Panc1 (cell line): ENCODE results near the gene RIPOR2. TPM values are rescaled to one million over a fixed set of nuclear protein-coding genes. Genes with fewer than 3 reads are reported as not detected.

ENCODE experiments used
- ATAC-seq: fragments of 200-7000 bp; cut with Tn5 transposase; 2 replicates; pipeline ENCODE4 v1.9.1; 2020; ENCODE audit warnings: mild to moderate bottlenecking, moderate library complexity
- BruUV-seq: library from RNA; stranded (reverse); fragments of 400-500 nt; replicated peaks from 2 replicates; lab custom pipeline; 2021; lab: Mats Ljungman, UMichigan
- CTCF ChIA-PET: fragments of 300-600 bp; sonication (Branson Sonifier 250); formaldehyde crosslinking; loops from one replicate; lab custom pipeline; 2022; ENCODE audit warnings: antibody characterized with exemption; lab: Charles Lee
- POLR2A ChIA-PET: fragments of 300-600 bp; sonication (Branson Sonifier 250); formaldehyde crosslinking; loops from one replicate; lab custom pipeline; 2022; ENCODE audit warnings: antibody characterized with exemption; lab: Charles Lee
- DNase-seq: peaks from one replicate; pipeline ENCODE4 v3.0.0-alpha.2; 2010; ENCODE audit warnings: low read depth, low spot score
- H3K27ac ChIP-seq: 2 replicates; pipeline ENCODE4 v1.5.1; 2011; ENCODE audit warnings: mild to moderate bottlenecking, low read length, inconsistent platforms
- H3K27me3 ChIP-seq: fragments of 200-500 bp; sonication (Bioruptor generic); 2 replicates; pipeline ENCODE4 v1.6.0; 2014; ENCODE audit warnings: low read length, inconsistent platforms; ENCODE audit not compliant: control insufficient read depth, insufficient read depth
- H3K36me3 ChIP-seq: fragments of 200-500 bp; sonication (Bioruptor generic); 2 replicates; pipeline ENCODE4 v1.5.1; 2014; ENCODE audit warnings: inconsistent platforms, mild to moderate bottlenecking, low read length, moderate library complexity; ENCODE audit not compliant: control insufficient read depth, insufficient read depth
- H3K4me1 ChIP-seq: 2 replicates; pipeline ENCODE4 v1.5.1; 2011; ENCODE audit warnings: inconsistent platforms, mild to moderate bottlenecking, low read length, moderate library complexity; ENCODE audit not compliant: control insufficient read depth, insufficient read depth
- H3K4me3 ChIP-seq, 2 experiments: 2 replicates each; pipeline ENCODE4 v1.5.1; 2011 to 2012; ENCODE audit warnings: low read depth in 2 of 2, low read length in 2 of 2, mild to moderate bottlenecking in 2 of 2, inconsistent platforms in 1 of 2, moderate library complexity in 1 of 2
- H3K9me3 ChIP-seq: fragments of 200-500 bp; sonication (Bioruptor generic); 2 replicates; pipeline ENCODE4 v1.5.1; 2014; ENCODE audit warnings: low read depth, mild to moderate bottlenecking, inconsistent platforms, low read length, moderate library complexity; ENCODE audit not compliant: control insufficient read depth, insufficient read depth
- CTCF ChIP-seq: fragments of 450-650 bp; IDR thresholded peaks from 2 replicates; pipeline ENCODE4 v1.5.1; 2017; ENCODE audit warnings: mild to moderate bottlenecking
- POLR2AphosphoS5 ChIP-seq: IDR thresholded peaks from 2 replicates; pipeline ENCODE4 v1.6.1; 2012; ENCODE audit warnings: mild to moderate bottlenecking, low read depth, low read length, moderate library complexity
- SIN3A ChIP-seq: IDR thresholded peaks from 2 replicates; pipeline ENCODE4 v1.6.1; 2012; ENCODE audit warnings: low read depth, mild to moderate bottlenecking, low read length, moderate library complexity, borderline replicate concordance; ENCODE audit not compliant: insufficient read depth
- TCF7L2 ChIP-seq: IDR thresholded peaks from 2 replicates; pipeline ENCODE4 v1.6.1; 2011; ENCODE audit warnings: mild to moderate bottlenecking, low read depth, low read length, inconsistent platforms
- in situ Hi-C: cut with HindIII; loops from 2 replicates; pipeline ENCODE4 v1.10.0; 2016; ENCODE audit warnings: low sequenced_read_pairs, low pct_unique_long_range_greater_than_20kb
- intact Hi-C: fragments of 100-400 bp; cut with micrococcal nuclease; formaldehyde crosslinking; loops from one replicate; pipeline ENCODE4 v1.10.0; 2022; ENCODE audit not compliant: unreplicated experiment
- total RNA-seq: library from RNA; stranded (reverse); gene quantifications from one replicate; pipeline ENCODE4 v1.2.1, GENCODE V29; 2021; ENCODE audit not compliant: unreplicated experiment
- TF ChIP-seq, protein P1 (sequence below), 2 experiments: IDR thresholded peaks; 2 replicates each; pipeline ENCODE4 v1.6.1; 2011 to 2012; ENCODE audit warnings: low read depth in 2 of 2, control low read depth in 1 of 2, low read length in 1 of 2, mild to moderate bottlenecking in 1 of 2, moderate library complexity in 1 of 2; ENCODE audit not compliant: insufficient read depth in 1 of 2

The RIPOR2 gene
- total RNA-seq, 1 experiment from 2014 or later = 0.54 TPM

DNA sequence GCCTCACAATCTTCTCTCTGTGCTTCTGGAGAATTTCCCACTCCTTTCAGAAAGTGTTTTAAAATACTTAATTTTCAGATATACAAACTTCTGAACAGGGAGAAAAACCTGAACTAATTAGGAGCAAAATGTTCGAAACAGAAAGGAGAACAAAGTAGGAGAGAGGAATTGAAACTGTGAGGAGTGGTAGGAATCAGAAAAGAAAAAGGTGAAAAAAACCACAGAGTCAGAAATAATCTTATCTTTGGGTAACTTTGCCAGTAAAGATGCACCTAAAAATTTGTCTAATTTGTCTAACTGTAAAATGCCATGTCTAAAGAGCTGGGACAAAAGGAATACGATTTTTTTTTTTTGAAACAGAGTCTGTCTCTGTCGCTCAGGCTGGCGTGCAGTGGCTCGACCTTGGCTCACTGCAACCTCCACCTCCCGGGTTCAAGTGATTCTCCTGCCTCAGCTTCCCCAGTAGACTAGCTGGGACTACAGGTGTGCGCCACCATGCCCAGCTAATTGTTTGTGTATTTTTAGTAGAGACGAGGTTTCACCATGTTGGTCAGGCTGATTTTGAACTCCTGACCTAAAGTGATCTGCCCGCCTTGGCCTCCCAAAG is 4.7 kb upstream of the RIPOR2 start:
- TF ChIP-seq POLR2AphosphoS5 = no peak
- no peak for TF ChIP-seq SIN3A
- TF ChIP-seq, protein P1, sequence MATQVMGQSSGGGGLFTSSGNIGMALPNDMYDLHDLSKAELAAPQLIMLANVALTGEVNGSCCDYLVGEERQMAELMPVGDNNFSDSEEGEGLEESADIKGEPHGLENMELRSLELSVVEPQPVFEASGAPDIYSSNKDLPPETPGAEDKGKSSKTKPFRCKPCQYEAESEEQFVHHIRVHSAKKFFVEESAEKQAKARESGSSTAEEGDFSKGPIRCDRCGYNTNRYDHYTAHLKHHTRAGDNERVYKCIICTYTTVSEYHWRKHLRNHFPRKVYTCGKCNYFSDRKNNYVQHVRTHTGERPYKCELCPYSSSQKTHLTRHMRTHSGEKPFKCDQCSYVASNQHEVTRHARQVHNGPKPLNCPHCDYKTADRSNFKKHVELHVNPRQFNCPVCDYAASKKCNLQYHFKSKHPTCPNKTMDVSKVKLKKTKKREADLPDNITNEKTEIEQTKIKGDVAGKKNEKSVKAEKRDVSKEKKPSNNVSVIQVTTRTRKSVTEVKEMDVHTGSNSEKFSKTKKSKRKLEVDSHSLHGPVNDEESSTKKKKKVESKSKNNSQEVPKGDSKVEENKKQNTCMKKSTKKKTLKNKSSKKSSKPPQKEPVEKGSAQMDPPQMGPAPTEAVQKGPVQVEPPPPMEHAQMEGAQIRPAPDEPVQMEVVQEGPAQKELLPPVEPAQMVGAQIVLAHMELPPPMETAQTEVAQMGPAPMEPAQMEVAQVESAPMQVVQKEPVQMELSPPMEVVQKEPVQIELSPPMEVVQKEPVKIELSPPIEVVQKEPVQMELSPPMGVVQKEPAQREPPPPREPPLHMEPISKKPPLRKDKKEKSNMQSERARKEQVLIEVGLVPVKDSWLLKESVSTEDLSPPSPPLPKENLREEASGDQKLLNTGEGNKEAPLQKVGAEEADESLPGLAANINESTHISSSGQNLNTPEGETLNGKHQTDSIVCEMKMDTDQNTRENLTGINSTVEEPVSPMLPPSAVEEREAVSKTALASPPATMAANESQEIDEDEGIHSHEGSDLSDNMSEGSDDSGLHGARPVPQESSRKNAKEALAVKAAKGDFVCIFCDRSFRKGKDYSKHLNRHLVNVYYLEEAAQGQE (IDR thresholded peaks at IDR 0.05; ENCODE audit: insufficient read depth in 1 of 2, low read depth in 2 of 2, low read length in 1 of 2) = no peak
- TF ChIP-seq CTCF = no peak
- TF ChIP-seq TCF7L2 = no peak
- Histone ChIP-seq H3K4me1 (no peaks in the 10 kb centered on the region), H3K4me3 (no peak overlapping the region), H3K27me3 (peaks cover under 1% of the 10 kb centered on the region), H3K27ac (no peak overlapping the region), H3K9me3 (no peaks in the 10 kb centered on the region), H3K36me3 (no peaks in the 10 kb centered on the region)
- in situ Hi-C loops = no loop called here
- DNase-seq (no peak), ATAC-seq (no peak)
- no TSS peak for BruUV-seq
- intact Hi-C loops = no loop called here
- ChIA-PET POLR2A (no interaction called here), CTCF (no interaction called here)

GRCh38 chr6:24936641-24937317 is 1.0 kb upstream of the RIPOR2 start:
- Histone ChIP-seq H3K9me3 (no peaks in the 10 kb centered on the region), H3K4me3 (no peak overlapping the region), H3K36me3 (no peaks in the 10 kb centered on the region), H3K4me1 (no peaks in the 10 kb centered on the region), H3K27me3 (peaks cover 15% of the 10 kb centered on the region), H3K27ac (no peak overlapping the region)
- no TSS peak for BruUV-seq
- ATAC-seq = no peak
- CTCF ChIA-PET = interaction anchor here (0.6 kb wide), 1 partner anchor 620 kb away, joined by 3 read pairs; no protein-coding TSS in a partner anchor
- POLR2A ChIA-PET = no interaction called here
- DNase-seq = no peak
- intact Hi-C loops = no loop called here
- in situ Hi-C loops = no loop called here
- TF ChIP-seq, protein P1 (IDR thresholded peaks at IDR 0.05; ENCODE audit: insufficient read depth in 1 of 2, low read depth in 2 of 2, low read length in 1 of 2) = no peak
- TF ChIP-seq TCF7L2 (no peak), CTCF (no peak), POLR2AphosphoS5 (no peak), SIN3A (no peak)
